T-helper 2 cell treated with Interferon-gamma antibody and Interleukin-4, amounts not matched to agents 5 μg/mL and 100 μg/mL, for 36 hours (primary cell): ENCODE results near the gene SYTL2.

ENCODE experiments used
- DNase-seq: peaks from one replicate; pipeline ENCODE4 v3.0.0; 2021; ENCODE audit warnings: low spot score
- H3K27ac Mint-ChIP-seq: one replicate; pipeline ENCODE4 v1.8.0; 2021; ENCODE audit warnings: mild to moderate bottlenecking, mixed read lengths
- H3K27me3 Mint-ChIP-seq: one replicate; pipeline ENCODE4 v1.8.0; 2021; ENCODE audit warnings: low read depth, mixed read lengths
- H3K36me3 Mint-ChIP-seq: one replicate; pipeline ENCODE4 v1.8.0; 2021; ENCODE audit warnings: low read depth, mixed read lengths
- H3K4me1 Mint-ChIP-seq: one replicate; pipeline ENCODE4 v1.8.0; 2021; ENCODE audit warnings: low read depth, mixed read lengths
- H3K4me3 Mint-ChIP-seq: one replicate; pipeline ENCODE4 v1.8.0; 2022; ENCODE audit warnings: mild to moderate bottlenecking, moderate library complexity, mixed read lengths
- H3K9me3 Mint-ChIP-seq: one replicate; pipeline ENCODE4 v1.8.0; 2021; ENCODE audit warnings: mixed read lengths

Gene SYTL2

DNA sequence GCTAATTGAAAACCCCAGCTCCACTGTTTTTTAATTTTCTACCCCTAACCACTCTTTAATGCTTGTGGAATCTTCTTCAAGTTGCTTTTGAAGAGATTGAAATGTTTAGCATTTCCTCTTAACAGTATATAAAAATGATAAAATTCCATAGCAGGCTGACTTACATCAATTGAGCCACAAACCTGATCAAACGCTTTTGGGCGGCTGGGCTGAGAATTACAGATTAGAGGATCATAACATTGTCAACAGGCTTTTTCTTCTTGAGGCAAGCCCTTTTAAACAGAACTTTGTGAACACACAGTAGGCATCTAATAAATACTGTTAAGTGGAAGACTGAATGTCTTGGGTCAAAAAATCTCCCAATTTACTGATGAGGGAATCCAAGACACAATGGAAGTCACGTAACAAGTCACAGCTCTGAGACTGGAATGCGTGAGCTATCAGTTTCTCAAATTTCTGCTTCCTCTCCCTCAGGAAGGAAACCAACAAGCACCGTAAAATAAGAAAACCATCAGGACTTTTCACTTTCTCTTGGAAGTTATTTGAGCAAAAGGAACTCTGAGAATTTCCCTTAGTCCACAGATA lies 75.0 kb downstream of the SYTL2 start:
- peaks cover 18% of the 10 kb centered on the region for H3K4me1 Mint-ChIP-seq
- no peaks in the 10 kb centered on the region for H3K9me3 Mint-ChIP-seq
- H3K4me3 Mint-ChIP-seq: no peak overlapping the region
- peaks cover 38% of the 10 kb centered on the region for H3K36me3 Mint-ChIP-seq
- no peak for DNase-seq
- H3K27me3 Mint-ChIP-seq: no peaks in the 10 kb centered on the region
- no peak overlapping the region for H3K27ac Mint-ChIP-seq

DNA sequence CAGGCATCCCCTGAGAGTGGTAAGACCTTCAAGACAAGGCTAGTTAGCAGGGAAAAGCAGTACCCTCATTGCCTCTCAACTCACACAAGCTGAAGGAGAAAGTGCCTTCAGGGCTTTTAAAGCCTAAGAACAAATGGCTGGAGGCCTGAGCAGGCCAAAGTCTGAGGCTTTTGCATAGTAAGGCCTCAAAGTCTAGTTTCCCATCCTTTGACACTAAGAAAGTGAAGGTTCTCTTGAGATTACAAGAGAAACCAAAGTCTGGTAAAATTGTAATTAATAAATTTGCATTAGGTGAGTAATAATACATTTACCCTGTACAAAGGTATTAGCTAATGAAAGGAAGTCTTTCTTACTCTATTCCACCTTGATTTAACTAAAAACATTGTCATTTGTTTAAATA lies 78.0 kb downstream of the SYTL2 start:
- no peaks in the 10 kb centered on the region for H3K27me3 Mint-ChIP-seq
- H3K36me3 Mint-ChIP-seq: peaks cover 42% of the 10 kb centered on the region
- no peaks in the 10 kb centered on the region for H3K9me3 Mint-ChIP-seq

DNA sequence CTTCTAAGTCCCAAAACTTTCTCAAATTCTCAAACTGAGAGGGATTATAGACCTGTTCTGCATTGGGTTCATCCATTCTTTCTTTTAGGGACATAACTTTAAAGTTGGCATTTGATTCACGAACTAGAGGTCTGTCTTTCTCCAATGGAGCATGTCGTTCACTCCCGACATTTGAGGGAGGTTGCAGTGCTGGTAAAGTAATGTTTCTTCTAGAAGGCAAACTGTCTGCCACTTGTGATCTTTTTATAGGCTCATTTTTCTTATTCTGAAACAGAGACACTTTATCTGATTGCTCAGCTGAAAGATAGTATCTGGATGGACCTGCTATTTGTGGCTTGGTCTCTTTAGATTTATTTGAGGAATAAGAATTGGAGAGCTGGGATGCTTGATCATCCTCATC lies 84.6 kb downstream of the SYTL2 start:
- Mint-ChIP-seq H3K4me1 (peaks cover 5% of the 10 kb centered on the region), H3K27ac (no peak overlapping the region), H3K36me3 (peaks cover 41% of the 10 kb centered on the region), H3K4me3 (no peak overlapping the region), H3K9me3 (no peaks in the 10 kb centered on the region), H3K27me3 (no peaks in the 10 kb centered on the region)
- DNase-seq: no peak

More for the DNA sequence above, 78.0 kb downstream of the SYTL2 start:
- H3K27ac Mint-ChIP-seq: no peak overlapping the region
- peaks cover 7% of the 10 kb centered on the region for H3K4me1 Mint-ChIP-seq
- DNase-seq: no peak
- H3K4me3 Mint-ChIP-seq: no peak overlapping the region

DNA sequence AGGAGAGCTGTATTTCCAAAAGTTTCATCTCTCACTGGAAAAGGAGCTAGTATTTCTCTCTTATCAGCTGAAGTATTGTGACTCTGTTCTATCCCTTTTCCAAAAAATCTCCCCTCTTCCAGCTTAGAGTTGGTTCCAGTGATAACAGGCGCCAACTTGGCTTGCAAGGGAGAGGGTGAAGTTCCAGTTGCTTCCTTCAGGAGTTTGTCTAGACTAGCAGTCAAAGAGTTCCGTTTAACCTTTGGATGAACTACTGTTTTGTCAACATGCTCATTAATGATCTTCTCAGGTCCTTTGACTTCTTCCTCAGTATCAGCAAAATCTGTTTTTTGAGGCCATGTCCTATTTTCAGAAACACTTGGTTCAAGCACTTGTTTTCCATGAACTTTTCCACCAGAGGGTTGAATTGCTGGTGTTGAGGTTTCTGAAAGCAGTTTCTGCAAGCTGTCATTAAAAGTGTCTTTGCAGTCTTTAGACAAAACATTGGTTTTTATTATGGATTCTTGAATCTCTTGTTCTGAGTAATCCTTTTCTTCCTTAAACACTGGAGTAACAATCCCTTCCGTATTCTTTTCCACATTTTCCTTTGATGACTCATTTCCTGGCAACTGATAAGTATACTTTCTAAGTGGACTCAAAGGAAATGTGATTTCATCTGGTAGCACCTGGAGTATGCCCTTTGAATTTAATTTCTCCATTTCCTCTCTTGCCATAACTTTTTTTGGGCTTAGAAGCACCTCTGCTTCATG lies 85.3 kb downstream of the SYTL2 start:
- Mint-ChIP-seq H3K4me1 (peaks cover 5% of the 10 kb centered on the region), H3K27ac (no peak overlapping the region), H3K27me3 (peaks cover 2% of the 10 kb centered on the region), H3K36me3 (peaks cover 38% of the 10 kb centered on the region), H3K9me3 (no peaks in the 10 kb centered on the region), H3K4me3 (no peak overlapping the region)
- no peak for DNase-seq

DNA sequence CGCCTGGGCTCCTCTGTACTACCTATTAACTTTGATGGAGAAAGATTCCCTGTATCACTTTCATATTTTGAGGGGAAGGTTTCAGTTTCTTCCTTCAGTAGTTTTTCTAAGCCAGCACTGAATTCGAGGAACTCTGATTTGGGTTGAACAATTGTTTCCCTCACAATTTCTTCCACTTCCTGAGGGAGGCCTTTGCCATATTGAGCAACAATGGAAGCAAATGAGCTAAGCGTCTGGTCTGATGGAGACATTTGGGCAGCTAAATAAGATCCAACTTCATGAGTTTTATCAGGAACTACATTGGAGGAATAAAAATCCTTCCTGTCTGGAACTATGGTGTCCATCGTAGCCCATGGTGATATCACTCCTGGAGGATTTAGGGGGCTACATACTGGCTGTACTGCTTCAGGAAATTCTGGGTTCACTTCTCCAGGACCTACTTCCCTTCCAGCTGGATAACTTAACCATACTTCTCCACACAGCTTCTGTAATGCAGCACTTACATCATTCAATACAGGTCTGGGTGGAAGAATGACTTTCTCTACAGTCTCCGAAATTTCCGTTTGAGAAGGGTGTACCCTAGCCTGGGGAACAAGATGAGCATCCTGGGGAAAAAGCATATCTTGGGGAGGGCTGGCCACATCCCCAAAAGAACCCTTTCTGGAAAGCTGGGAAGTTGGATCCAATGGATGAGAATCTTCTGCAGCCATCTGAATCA lies 86.0 kb downstream of the SYTL2 start:
- Mint-ChIP-seq H3K27me3 (peaks cover 8% of the 10 kb centered on the region), H3K36me3 (peaks cover 37% of the 10 kb centered on the region), H3K9me3 (no peaks in the 10 kb centered on the region), H3K4me1 (peaks cover 5% of the 10 kb centered on the region), H3K27ac (no peak overlapping the region), H3K4me3 (no peak overlapping the region)
- DNase-seq: no peak

DNA sequence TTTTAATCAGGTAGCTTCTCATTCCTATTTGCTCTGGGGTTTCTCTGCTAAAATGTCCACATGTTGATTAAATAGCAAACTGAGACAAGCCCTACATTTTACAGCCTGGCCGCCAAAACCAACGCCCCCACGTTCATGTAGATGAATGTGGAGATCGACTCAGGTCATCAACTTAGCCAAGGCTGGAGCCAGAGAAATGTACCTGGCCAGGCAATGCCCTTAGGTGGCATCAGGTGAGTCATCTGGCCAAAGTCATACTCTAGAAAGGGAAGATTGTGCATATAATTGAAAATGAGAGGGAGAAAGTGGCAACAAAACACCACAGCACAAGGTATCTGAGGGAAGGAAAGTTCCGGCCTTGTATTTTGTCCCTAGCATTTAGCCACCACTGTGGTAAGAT lies 87.9 kb downstream of the SYTL2 start:
- peaks cover 10% of the 10 kb centered on the region for H3K27me3 Mint-ChIP-seq
- DNase-seq: no peak
- peaks cover 29% of the 10 kb centered on the region for H3K36me3 Mint-ChIP-seq
- no peaks in the 10 kb centered on the region for H3K9me3 Mint-ChIP-seq
- no peak overlapping the region for H3K4me3 Mint-ChIP-seq
- peaks cover 5% of the 10 kb centered on the region for H3K4me1 Mint-ChIP-seq
- no peak overlapping the region for H3K27ac Mint-ChIP-seq

DNA sequence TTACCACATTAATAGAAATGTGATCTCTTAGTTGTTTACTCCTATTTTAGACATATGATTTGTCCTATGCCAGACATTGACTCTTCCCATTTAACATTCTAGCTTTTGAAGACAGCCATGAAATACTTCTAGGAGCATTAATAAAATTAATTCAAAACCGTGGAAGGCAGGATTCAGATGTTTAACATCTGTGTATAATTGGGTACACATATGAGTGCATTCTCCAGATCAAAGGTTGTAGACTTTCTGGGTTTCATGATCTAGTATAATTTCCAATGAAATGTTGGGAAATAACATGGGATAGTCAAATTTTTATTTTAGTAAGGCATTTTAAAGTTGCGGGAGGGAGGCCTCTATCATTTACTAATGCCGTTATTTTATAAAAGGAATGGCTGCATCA lies 89.8 kb downstream of the SYTL2 start:
- no peak overlapping the region for H3K27ac Mint-ChIP-seq
- peaks cover 15% of the 10 kb centered on the region for H3K36me3 Mint-ChIP-seq
- H3K9me3 Mint-ChIP-seq: no peaks in the 10 kb centered on the region
- H3K27me3 Mint-ChIP-seq: peaks cover 10% of the 10 kb centered on the region
- no peak for DNase-seq
- H3K4me1 Mint-ChIP-seq: peaks cover 9% of the 10 kb centered on the region
- no peak overlapping the region for H3K4me3 Mint-ChIP-seq

DNA sequence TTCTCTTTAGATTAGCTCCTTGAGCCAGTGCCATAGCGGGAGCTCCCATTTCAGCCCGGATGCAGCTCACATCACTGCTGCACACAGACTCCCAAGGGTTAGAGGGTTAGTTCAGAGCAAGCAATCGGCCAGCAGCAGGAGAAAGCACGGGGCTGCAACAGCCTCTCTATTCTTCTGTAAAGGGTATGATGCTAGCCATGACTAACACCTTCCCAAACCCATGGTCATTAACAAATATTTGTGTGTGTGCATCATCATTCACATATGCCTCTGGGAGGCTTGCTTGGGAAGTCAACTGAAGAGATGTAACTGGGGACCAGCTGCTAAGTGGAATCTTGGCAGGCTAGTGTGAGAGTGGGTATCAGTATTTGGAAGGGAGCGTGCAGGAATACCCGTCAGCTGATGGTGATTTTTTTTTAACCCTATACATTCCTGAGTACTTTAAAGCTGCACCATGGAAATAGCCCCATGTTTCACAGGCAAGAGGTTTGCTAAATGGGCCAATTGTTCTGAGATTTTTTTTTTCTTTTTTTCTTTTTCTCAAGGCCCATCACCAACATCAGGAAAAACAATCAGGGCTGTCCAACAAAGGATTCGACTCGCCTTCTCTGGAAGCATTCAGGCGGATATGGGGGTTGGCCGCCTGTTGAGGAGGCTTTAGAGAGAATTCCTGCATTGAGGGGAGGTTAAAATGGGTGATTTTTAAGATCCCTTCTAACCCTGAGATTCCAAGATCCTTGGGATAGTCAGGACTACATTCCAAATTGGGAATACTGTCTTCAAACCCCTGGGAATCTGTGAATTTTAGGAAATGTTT lies 91.7 kb downstream of the SYTL2 start:
- H3K36me3 Mint-ChIP-seq: peaks cover 8% of the 10 kb centered on the region
- H3K4me1 Mint-ChIP-seq: peaks cover 5% of the 10 kb centered on the region
- no peak overlapping the region for H3K27ac Mint-ChIP-seq
- H3K4me3 Mint-ChIP-seq: no peak overlapping the region
- H3K9me3 Mint-ChIP-seq: no peaks in the 10 kb centered on the region
- peaks cover 10% of the 10 kb centered on the region for H3K27me3 Mint-ChIP-seq
- no peak for DNase-seq

DNA sequence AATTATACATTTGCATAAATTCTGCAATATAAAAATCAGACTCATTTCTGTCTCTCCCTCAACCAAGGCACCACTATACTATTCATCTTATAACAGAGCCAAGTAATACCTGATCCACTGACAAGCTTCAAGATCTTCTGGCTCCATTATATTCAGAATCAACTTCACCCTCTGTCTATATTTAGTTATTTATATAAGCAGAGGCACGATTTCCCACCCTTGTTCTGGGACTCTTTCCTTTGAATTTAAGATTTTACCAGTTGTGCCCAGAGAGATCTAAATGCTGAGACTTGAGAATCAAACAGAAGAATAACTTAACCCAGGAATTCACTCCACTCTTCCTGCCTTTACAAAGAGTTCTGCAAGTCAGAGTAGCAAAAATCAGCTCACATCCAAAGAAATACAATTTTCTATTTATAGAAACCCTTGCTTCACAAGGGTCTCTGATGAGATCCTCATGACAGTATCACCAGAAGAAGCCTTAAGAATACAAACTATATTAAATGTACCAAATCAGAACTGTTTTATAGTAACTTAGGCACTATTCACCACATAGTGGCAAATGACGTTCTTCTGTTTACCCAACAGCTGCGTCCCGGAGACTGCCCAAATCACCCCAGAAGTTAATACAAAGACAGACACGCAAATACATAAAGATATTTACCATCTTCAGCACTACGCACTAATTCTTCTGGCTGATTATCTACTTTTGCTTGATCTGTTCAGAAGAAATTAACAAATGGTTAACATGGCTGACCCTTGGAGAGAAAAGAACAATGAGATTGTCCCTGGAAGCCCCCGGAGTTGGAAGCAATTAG lies 92.6 kb downstream of the SYTL2 start:
- H3K4me3 Mint-ChIP-seq: no peak overlapping the region
- peaks cover 5% of the 10 kb centered on the region for H3K36me3 Mint-ChIP-seq
- H3K27ac Mint-ChIP-seq: no peak overlapping the region

DNA sequence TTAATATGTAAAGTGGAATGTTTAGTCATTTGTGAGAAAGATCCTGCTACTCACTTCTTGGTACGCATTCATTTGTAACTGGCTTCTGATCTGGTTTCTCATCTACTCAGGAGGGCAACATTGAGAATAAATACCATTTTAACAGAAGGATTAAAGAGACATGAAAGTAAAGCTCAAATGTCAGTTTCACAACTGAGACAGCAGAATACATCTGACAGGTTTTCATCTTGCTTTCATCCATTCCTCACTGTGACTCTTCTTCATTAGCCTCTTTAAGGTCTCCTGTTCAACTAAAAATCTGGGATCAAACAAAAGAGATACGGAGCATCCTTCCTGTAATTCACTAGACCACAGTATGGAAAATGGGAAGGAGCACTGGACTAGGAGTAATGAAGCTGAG lies 93.5 kb downstream of the SYTL2 start:
- no peak for DNase-seq
- Mint-ChIP-seq H3K4me1 (peaks cover 5% of the 10 kb centered on the region), H3K27ac (no peak overlapping the region), H3K36me3 (peaks cover 4% of the 10 kb centered on the region), H3K4me3 (no peak overlapping the region), H3K9me3 (no peaks in the 10 kb centered on the region), H3K27me3 (peaks cover 10% of the 10 kb centered on the region)

More for the DNA sequence above, 92.6 kb downstream of the SYTL2 start:
- Mint-ChIP-seq H3K9me3 (no peaks in the 10 kb centered on the region), H3K4me1 (peaks cover 5% of the 10 kb centered on the region), H3K27me3 (peaks cover 10% of the 10 kb centered on the region)
- DNase-seq: no peak

DNA sequence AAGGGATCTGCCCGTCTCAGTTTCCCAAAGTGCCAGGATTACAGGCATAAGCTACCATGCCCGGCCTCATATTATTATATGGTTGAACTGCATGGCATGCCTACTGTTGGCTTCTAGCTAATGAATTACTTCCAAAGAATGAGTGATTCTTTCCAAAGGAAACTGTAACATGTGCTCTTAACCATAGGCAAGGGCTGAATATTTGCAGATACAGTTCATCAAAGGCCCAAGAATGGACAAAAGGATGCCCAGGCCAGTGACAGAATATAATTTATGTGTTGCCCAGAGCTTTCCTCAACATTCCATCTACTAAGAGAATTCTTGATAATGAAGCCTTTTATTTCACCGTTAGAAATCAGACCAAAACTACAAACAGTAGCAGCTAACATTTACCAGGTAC lies 98.0 kb downstream of the SYTL2 start:
- Mint-ChIP-seq H3K27me3 (no peaks in the 10 kb centered on the region), H3K36me3 (peaks cover 3% of the 10 kb centered on the region), H3K4me1 (peaks cover 5% of the 10 kb centered on the region), H3K4me3 (no peak overlapping the region), H3K9me3 (no peaks in the 10 kb centered on the region), H3K27ac (no peak overlapping the region)
- no peak for DNase-seq

DNA sequence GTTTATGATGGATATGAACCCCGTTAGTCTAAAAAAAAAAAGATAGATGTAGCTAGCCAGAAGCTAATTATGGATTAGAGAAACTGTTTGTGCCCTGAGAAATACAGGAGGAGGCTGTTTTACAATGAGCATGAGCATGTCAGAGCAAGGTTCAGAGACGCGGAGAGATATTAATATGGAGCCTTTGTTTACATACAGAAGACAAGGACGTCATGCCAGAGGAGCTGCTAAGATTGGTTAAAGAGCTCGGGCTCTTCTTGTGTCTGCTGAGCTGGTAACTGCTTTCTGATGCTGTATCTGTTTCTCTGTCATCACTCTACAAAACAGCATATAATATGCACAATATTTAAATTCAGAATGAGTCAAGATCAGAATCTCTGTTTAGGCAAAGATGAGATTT lies 100.0 kb downstream of the SYTL2 start:
- no peak overlapping the region for H3K4me3 Mint-ChIP-seq
- no peaks in the 10 kb centered on the region for H3K4me1 Mint-ChIP-seq
- no peaks in the 10 kb centered on the region for H3K27me3 Mint-ChIP-seq
- H3K36me3 Mint-ChIP-seq: peaks cover 9% of the 10 kb centered on the region
- no peak for DNase-seq
- H3K9me3 Mint-ChIP-seq: no peaks in the 10 kb centered on the region
- no peak overlapping the region for H3K27ac Mint-ChIP-seq
